K562 (cell line): ENCODE results near the gene TMEFF2. TPM values are rescaled to one million over a fixed set of nuclear protein-coding genes. Genes with fewer than 3 reads are reported as not detected.

Experiments
- ATAC-seq: fragments of 200-7000 bp; cut with Tn5 transposase; 3 replicates; pipeline ENCODE4 v1.9.1; 2020; ENCODE audit warnings: moderate library complexity
- BruUV-seq: library from RNA; stranded (reverse); fragments of 400-500 nt; replicated peaks from 2 replicates; lab custom pipeline; 2021; lab: Mats Ljungman, UMichigan
- CTCF ChIA-PET: fragments of 300-600 bp; formaldehyde crosslinking; extraction: SDS; loops from one replicate; lab custom pipeline; 2021; ENCODE audit warnings: low intra/inter-chr PET ratio; lab: Yijun Ruan, JAX
- POLR2A ChIA-PET: fragments of 300-600, 350-650 bp; sonication (Branson Sonifier 250); formaldehyde crosslinking; extraction: SDS; loops from one replicate; lab custom pipeline; 2021; ENCODE audit warnings: antibody characterized with exemption, inconsistent platforms; lab: Yijun Ruan, JAX
- DNase-seq, 4 experiments: peaks; one replicate each; pipeline versions ENCODE4 v3.0.0 to v3.0.0-alpha.2; 2011 to 2018; ENCODE audit warnings: low spot score in 3 of 4, mixed read lengths in 3 of 4; ENCODE audit errors: extremely low read depth in 1 of 4
- FAIRE-seq: peaks from 2 replicates; lab custom pipeline; 2011; peaks lifted over from hg19 to GRCh38; lab: Jason Lieb, UNC
- H2AFZ ChIP-seq: 2 replicates; pipeline ENCODE4 v1.6.0; 2011; ENCODE audit warnings: low read depth, low read length, control low read depth, inconsistent platforms
- H3K27ac ChIP-seq: fragments of 200-600 bp; 3 replicates; pipeline ENCODE4 v1.8.0; 2011; ENCODE audit warnings: low read depth, mild to moderate bottlenecking, control low read depth, inconsistent platforms, low read length, moderate library complexity, mixed read lengths; ENCODE audit errors: extremely low read depth
- H3K27me3 ChIP-seq, 2 experiments: fragments of 300-600 bp in 1 of 2; 2 replicates in 1 of 2; 3 replicates in 1 of 2; pipeline versions ENCODE4 v1.6.0 to v1.8.0; 2011; ENCODE audit warnings: inconsistent platforms in 2 of 2, low read length in 2 of 2, mild to moderate bottlenecking in 1 of 2, mixed read lengths in 1 of 2, moderate library complexity in 1 of 2; ENCODE audit not compliant: control insufficient read depth in 2 of 2, insufficient read depth in 2 of 2
- H3K36me3 ChIP-seq: fragments of 300-600 bp; 3 replicates; pipeline ENCODE4 v1.8.0; 2011; ENCODE audit warnings: mild to moderate bottlenecking, low read length, inconsistent platforms; ENCODE audit not compliant: control insufficient read depth, insufficient read depth
- H3K4me1 ChIP-seq, 2 experiments: fragments of 200-600 bp in 1 of 2; replicated peaks in 1 of 2; 2 replicates in 1 of 2; 3 replicates in 1 of 2; pipeline versions ENCODE4 v1.5.1 to v1.8.0; 2011; ENCODE audit warnings: inconsistent platforms in 2 of 2, low read length in 2 of 2, mild to moderate bottlenecking in 1 of 2, mixed read lengths in 1 of 2, moderate library complexity in 1 of 2; ENCODE audit not compliant: control insufficient read depth in 2 of 2, insufficient read depth in 2 of 2
- H3K4me2 ChIP-seq: 2 replicates; pipeline ENCODE4 v1.6.1; 2011; ENCODE audit warnings: low read length, control low read depth, inconsistent platforms, mixed read lengths; ENCODE audit not compliant: insufficient read depth
- H3K4me3 ChIP-seq: fragments of 200-600 bp; sonication (generic), shearing (Covaris generic); 2 replicates; pipeline ENCODE4 v1.5.1; 2016; ENCODE audit warnings: control low read depth, inconsistent platforms
- H3K79me2 ChIP-seq: fragments of 200-600 bp; 3 replicates; pipeline ENCODE4 v1.8.0; 2011; ENCODE audit warnings: low read length, inconsistent platforms; ENCODE audit not compliant: control insufficient read depth, insufficient read depth
- H3K9ac ChIP-seq, 2 experiments: 2 replicates each; pipeline versions ENCODE4 v1.6.0 to v1.6.1; 2011; ENCODE audit warnings: low read depth in 2 of 2, low read length in 2 of 2, control low read depth in 1 of 2, inconsistent platforms in 1 of 2, mild to moderate bottlenecking in 1 of 2, mixed read lengths in 1 of 2; ENCODE audit not compliant: insufficient read depth in 1 of 2
- H3K9me1 ChIP-seq: one replicate; pipeline ENCODE4 v1.6.0; 2011; ENCODE audit warnings: inconsistent platforms, mild to moderate bottlenecking, low read length, moderate library complexity; ENCODE audit not compliant: control insufficient read depth, insufficient read depth
- H3K9me3 ChIP-seq: replicated peaks from 2 replicates; pipeline ENCODE4 v1.5.1; 2011; ENCODE audit warnings: low read depth, low read length, inconsistent platforms; ENCODE audit not compliant: control insufficient read depth, insufficient read depth
- H4K20me1 ChIP-seq: replicated peaks from 2 replicates; pipeline ENCODE4 v1.6.1; 2011; ENCODE audit warnings: low read length, inconsistent platforms, mixed read lengths; ENCODE audit not compliant: control insufficient read depth, insufficient read depth
- CBX8 ChIP-seq: fragments of 200-600 bp; sonication (generic); IDR thresholded peaks from 2 replicates; pipeline ENCODE4 v1.6.1; 2012; ENCODE audit warnings: borderline replicate concordance, mixed run types, low read depth, mild to moderate bottlenecking, moderate library complexity, mixed read lengths, low read length, control low read depth, inconsistent platforms; ENCODE audit not compliant: poor library complexity, severe bottlenecking; ENCODE audit errors: extremely low read depth
- FOSL1 ChIP-seq: fragments of 200-800 bp; sonication (Bioruptor generic); conservative IDR thresholded peaks from 2 replicates; pipeline ENCODE4 v1.6.1; 2016; ENCODE audit warnings: missing genetic modification characterization, missing compliant biosample characterization
- JUND ChIP-seq, 2 experiments: IDR thresholded peaks; 2 replicates in 1 of 2; 3 replicates in 1 of 2; pipeline ENCODE4 v1.6.1; 2011; ENCODE audit warnings: borderline replicate concordance in 2 of 2, low read depth in 2 of 2, low read length in 2 of 2, improper control_type of control experiment in 1 of 2, missing biosample characterization in 1 of 2, missing genetic modification characterization in 1 of 2, missing genetic modification reagents in 1 of 2
- USF2 ChIP-seq: sonication (generic); formaldehyde crosslinking; IDR thresholded peaks from 2 replicates; pipeline ENCODE4 v1.5.0; 2020; ENCODE audit warnings: missing genetic modification reagents
- WHSC1 ChIP-seq: IDR thresholded peaks from one replicate; pipeline ENCODE4 v1.6.1; 2012; ENCODE audit warnings: low read length, control low read depth, inconsistent platforms
- ZNF347 ChIP-seq: fragments of 450-650 bp; formaldehyde crosslinking; IDR thresholded peaks from 2 replicates; pipeline ENCODE4 v1.4.0; 2020; ENCODE audit warnings: low read depth, mild to moderate bottlenecking, moderate library complexity
- WGBS: fragments of 100-300 bp; shearing (Covaris generic); methylation state at CpG from one replicate; pipeline ENCODE4 v1.1.6; 2016; ENCODE audit warnings: low coverage, mixed read lengths; ENCODE audit not compliant: insufficient coverage; ENCODE audit errors: missing lambda C conversion rate; 5-methylcytosine and 5-hydroxymethylcytosine counted together
- in situ Hi-C: fragments of 300-500 bp; cut with MboI; formaldehyde crosslinking; loops from 4 replicates; pipeline ENCODE4 v1.15.0; 2018; ENCODE audit warnings: inconsistent platforms, mixed read lengths
- intact Hi-C: fragments of 100-400 bp; cut with micrococcal nuclease; formaldehyde crosslinking; loops from 2 replicates; pipeline ENCODE4 v1.14.2; 2022
- polyA plus RNA-seq, 8 experiments: library from polyadenylated mRNA; depleted of rRNA in 4 of 8; stranded (reverse) in 5 of 8; unstranded in 3 of 8; fragments of >200 nt; fragmentation: Nextera tagmentation in 2 of 8; fragmentation: Illumina TruSeq in 1 of 8; extraction: Ambion mirVana in 2 of 8; extraction: Trizol in 1 of 8; gene quantifications; 2 replicates each; pipeline versions ENCODE4 v1.2.1 to v1.2.3, GENCODE V29; 2011 to 2014; ENCODE audit warnings: inconsistent platforms in 1 of 8, missing spikeins in 1 of 8
- total RNA-seq, 7 experiments: library from RNA; depleted of rRNA in 6 of 7; stranded (reverse); fragments of >200 nt in 6 of 7; fragmentation: Illumina TruSeq in 2 of 7; extraction: Trizol in 2 of 7; gene quantifications; 2 replicates each; pipeline versions ENCODE4 v1.2.1 to v1.2.3, GENCODE V29; 2011 to 2021; ENCODE audit warnings: low replicate concordance in 1 of 7

Gene TMEFF2
- total and polyA plus RNA-seq, 9 of the 15 experiments (the other 6 are each of a cell fraction or from before 2014, with no cell fraction given): 1.4 TPM; not detected in 8

- TF ChIP-seq JUND (IDR thresholded peaks at IDR 0.05; ENCODE audit: borderline replicate concordance, low read depth, low read length) (peak; percentile 63; the same call in 1 of the 2 replicates), JUND (tag; IDR thresholded peaks at IDR 0.05; ENCODE audit: borderline replicate concordance, low read depth, low read length) (peak; percentile 18; the same call in 1 of the 3 replicates), FOSL1 (tag) (peak; percentile 71), ZNF347 (CRISPR knock-in tag) (no peak)
These were observed 267.3 kb downstream of the TMEFF2 start (continued) for GRCh38 chr2:191927319-191927867.

DNA sequence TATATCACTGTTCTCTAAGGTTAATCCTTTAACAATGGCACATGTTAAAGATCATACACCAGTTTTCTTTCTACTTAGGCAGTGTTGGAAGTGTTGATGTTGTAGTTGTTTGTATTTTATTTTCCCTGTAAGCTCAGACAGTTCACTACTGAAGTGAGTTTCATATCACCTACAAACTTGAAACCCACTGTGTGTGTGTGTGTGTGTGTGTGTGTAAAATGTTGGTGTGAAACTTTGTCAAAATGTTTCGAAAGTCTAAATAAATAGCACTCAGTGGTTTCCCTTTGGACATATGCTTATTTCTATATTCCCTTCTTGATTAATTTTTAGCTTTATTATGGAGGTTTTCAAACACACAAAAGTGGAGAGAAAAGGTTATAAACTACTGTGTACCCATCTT, 268.1 kb downstream of the TMEFF2 start:
- in situ Hi-C loops (no loop called here), intact Hi-C loops (no loop called here)
- H3K79me2 ChIP-seq: no peaks in the 10 kb centered on the region; the same call in 2 of the 3 replicates
- no peaks in the 10 kb centered on the region for H3K27me3 ChIP-seq
- no peak for FAIRE-seq
- H3K9me3 ChIP-seq: no peaks in the 10 kb centered on the region
- H3K4me2 ChIP-seq: no peak overlapping the region
- no peaks in the 10 kb centered on the region for H3K36me3 ChIP-seq
- no peak for ATAC-seq
- no peak for DNase-seq
- no peak overlapping the region for H3K9ac ChIP-seq
- no peaks in the 10 kb centered on the region for H3K9me1 ChIP-seq
- TF ChIP-seq USF2 (CRISPR knock-in tag): no peak
- TF ChIP-seq CBX8: no peak
- no peak for TF ChIP-seq WHSC1
- TF ChIP-seq, all 486 proteins: peak for 0
- POLR2A ChIA-PET: no interaction called here
- Histone ChIP-seq H2AFZ (no peak overlapping the region), H3K27ac (no peak overlapping the region), H4K20me1 (no peaks in the 10 kb centered on the region), H3K4me1 (peaks cover 0 to 24% of the 10 kb centered on the region in 2 experiments; a peak in 4 of 5 replicates), H3K4me3 (no peak overlapping the region)
- CTCF ChIA-PET: no interaction called here
- WGBS: no CpG with 5 or more reads among the region's 1 CpG
- no TSS peak for BruUV-seq
